ENCODE measurements around the gene PANK3. TPM values are rescaled to one million over a fixed set of nuclear protein-coding genes. Genes with fewer than 3 reads are reported as not detected.

Gene PANK3
- total RNA-seq, 1 donor from 2014 or later = 107 TPM

GRCh38 chr5:168562279-168562678 is 16.9 kb downstream of the PANK3 start:
- Mint-ChIP-seq H3K9me3 (ENCODE audit: unreplicated experiment) (no peaks in the 10 kb centered on the region), H3K4me1 (ENCODE audit: low read depth, unreplicated experiment) (peaks cover 4% of the 10 kb centered on the region), H3K27ac (ENCODE audit: unreplicated experiment) (no peak overlapping the region), H3K36me3 (ENCODE audit: low read depth, unreplicated experiment) (peaks cover 6% of the 10 kb centered on the region), H3K27me3 (ENCODE audit: low read depth, unreplicated experiment) (no peaks in the 10 kb centered on the region), H3K4me3 (ENCODE audit: unreplicated experiment) (no peak overlapping the region)
- FAIRE-seq (no peak), DNase-seq (ENCODE audit: low read depth) (no peak)
- H3K9ac ChIP-seq (ENCODE audit: low read length) = no peak overlapping the region
- H3K27ac ChIP-seq (ENCODE audit: low read depth, low read length) = no peak overlapping the region
- no peaks in the 10 kb centered on the region for H3K4me1 ChIP-seq (ENCODE audit: insufficient read depth, low read length)
- no peak overlapping the region for H3K4me3 ChIP-seq (ENCODE audit: insufficient read depth, low read depth, low read length)
- no peak overlapping the region for H3K4me2 ChIP-seq (ENCODE audit: low read length)
- H3K27me3 ChIP-seq (ENCODE audit: insufficient read depth, low read length) = no peaks in the 10 kb centered on the region
- H3K36me3 ChIP-seq (ENCODE audit: insufficient read depth, low read length) = peaks cover 39% of the 10 kb centered on the region
- H3K79me2 ChIP-seq (ENCODE audit: insufficient read depth, low read length) = peaks cover 51% of the 10 kb centered on the region
- H3K9me3 ChIP-seq (ENCODE audit: insufficient read depth, low read depth, low read length) = no peaks in the 10 kb centered on the region
- peaks cover 48% of the 10 kb centered on the region for H4K20me1 ChIP-seq (ENCODE audit: insufficient read depth, low read length)
- no peak for TF ChIP-seq EZH2 (IDR thresholded peaks at IDR 0.05; ENCODE audit: insufficient read depth, low read length)
- no peak for TF ChIP-seq CTCF (IDR thresholded peaks at IDR 0.05; ENCODE audit: insufficient read depth, low read depth, low read length)
- no peak overlapping the region for H2AFZ ChIP-seq (ENCODE audit: low read depth, low read length)

GRCh38 chr5:168557389-168557788 is 21.8 kb downstream of the PANK3 start:
- no peaks in the 10 kb centered on the region for H3K9me3 ChIP-seq (ENCODE audit: insufficient read depth, low read depth, low read length)
- H3K4me1 ChIP-seq (ENCODE audit: insufficient read depth, low read length) = peaks cover 3% of the 10 kb centered on the region
- H3K9me3 Mint-ChIP-seq (ENCODE audit: unreplicated experiment) = no peaks in the 10 kb centered on the region
- H3K4me3 ChIP-seq (ENCODE audit: insufficient read depth, low read depth, low read length) = no peak overlapping the region
- TF ChIP-seq CTCF (IDR thresholded peaks at IDR 0.05; ENCODE audit: insufficient read depth, low read depth, low read length) = no peak
- no peak for TF ChIP-seq EZH2 (IDR thresholded peaks at IDR 0.05; ENCODE audit: insufficient read depth, low read length)
- H3K79me2 ChIP-seq (ENCODE audit: insufficient read depth, low read length) = peaks cover 24% of the 10 kb centered on the region
- no peak overlapping the region for H3K27ac ChIP-seq (ENCODE audit: low read depth, low read length)
- H3K9ac ChIP-seq (ENCODE audit: low read length) = no peak overlapping the region
- DNase-seq (ENCODE audit: low read depth) (no peak), FAIRE-seq (no peak)
- peaks cover 43% of the 10 kb centered on the region for H4K20me1 ChIP-seq (ENCODE audit: insufficient read depth, low read length)
- H3K4me1 Mint-ChIP-seq (ENCODE audit: low read depth, unreplicated experiment) = peaks cover 2% of the 10 kb centered on the region
- H3K36me3 Mint-ChIP-seq (ENCODE audit: low read depth, unreplicated experiment) = peaks cover 11% of the 10 kb centered on the region
- H3K36me3 ChIP-seq (ENCODE audit: insufficient read depth, low read length) = peaks cover 38% of the 10 kb centered on the region
- H3K27me3 ChIP-seq (ENCODE audit: insufficient read depth, low read length) = no peaks in the 10 kb centered on the region
- no peaks in the 10 kb centered on the region for H3K27me3 Mint-ChIP-seq (ENCODE audit: low read depth, unreplicated experiment)
- no peak overlapping the region for H3K27ac Mint-ChIP-seq (ENCODE audit: unreplicated experiment)
- H3K4me2 ChIP-seq (ENCODE audit: low read length) = no peak overlapping the region
- no peak overlapping the region for H3K4me3 Mint-ChIP-seq (ENCODE audit: unreplicated experiment)
- H2AFZ ChIP-seq (ENCODE audit: low read depth, low read length) = no peak overlapping the region

GRCh38 chr5:168553377-168554130 is 25.6 kb downstream of the PANK3 start:
- H3K9me3 ChIP-seq (ENCODE audit: insufficient read depth, low read depth, low read length) = no peaks in the 10 kb centered on the region
- no peak overlapping the region for H3K9ac ChIP-seq (ENCODE audit: low read length)
- H3K4me1 ChIP-seq (ENCODE audit: insufficient read depth, low read length) = peaks cover 5% of the 10 kb centered on the region
- no peaks in the 10 kb centered on the region for H3K27me3 Mint-ChIP-seq (ENCODE audit: low read depth, unreplicated experiment)
- H3K4me1 Mint-ChIP-seq (ENCODE audit: low read depth, unreplicated experiment) = no peaks in the 10 kb centered on the region
- FAIRE-seq (no peak), DNase-seq (ENCODE audit: low read depth) (no peak)
- H4K20me1 ChIP-seq (ENCODE audit: insufficient read depth, low read length) = peaks cover 39% of the 10 kb centered on the region
- H3K4me2 ChIP-seq (ENCODE audit: low read length) = no peak overlapping the region
- no peak overlapping the region for H2AFZ ChIP-seq (ENCODE audit: low read depth, low read length)
- peaks cover 15% of the 10 kb centered on the region for H3K36me3 Mint-ChIP-seq (ENCODE audit: low read depth, unreplicated experiment)
- no peak overlapping the region for H3K4me3 Mint-ChIP-seq (ENCODE audit: unreplicated experiment)
- no peak for TF ChIP-seq EZH2 (IDR thresholded peaks at IDR 0.05; ENCODE audit: insufficient read depth, low read length)
- no peak overlapping the region for H3K27ac ChIP-seq (ENCODE audit: low read depth, low read length)
- no peaks in the 10 kb centered on the region for H3K27me3 ChIP-seq (ENCODE audit: insufficient read depth, low read length)
- peaks cover 30% of the 10 kb centered on the region for H3K79me2 ChIP-seq (ENCODE audit: insufficient read depth, low read length)
- no peaks in the 10 kb centered on the region for H3K9me3 Mint-ChIP-seq (ENCODE audit: unreplicated experiment)
- H3K36me3 ChIP-seq (ENCODE audit: insufficient read depth, low read length) = peaks cover 23% of the 10 kb centered on the region
- H3K27ac Mint-ChIP-seq (ENCODE audit: unreplicated experiment) = no peak overlapping the region
- no peak overlapping the region for H3K4me3 ChIP-seq (ENCODE audit: insufficient read depth, low read depth, low read length)

Measured in astrocyte (in vitro differentiated cells and primary cell).